ENCODE results near the gene MRPL49. TPM values are rescaled to one million over a fixed set of nuclear protein-coding genes. Genes with fewer than 3 reads are reported as not detected.

Gene MRPL49
- total and polyA plus RNA-seq, 9 of the 15 experiments (the other 6 are each of a cell fraction or from before 2014, with no cell fraction given), result 74.3 to 132 (median 91.2) TPM

- FAIRE-seq, result no peak
- H3K4me3 ChIP-seq, result no peak overlapping the region
- CTCF ChIA-PET (ENCODE audit: low intra/inter-chr PET ratio), result no interaction called here
- BruUV-seq (replicated peaks), result no TSS peak
- H3K4me1 ChIP-seq (replicated peaks in 1 of 2; ENCODE audit: control insufficient read depth in 2 of 2, insufficient read depth in 2 of 2, low read length in 2 of 2), result peaks cover 0 to 2% of the 10 kb centered on the region in 2 experiments; a peak in 1 of 5 replicates
- DNase-seq (ENCODE audit: extremely low read depth in 1 of 4, low spot score in 3 of 4), result no peak
- H4K20me1 ChIP-seq (replicated peaks; ENCODE audit: control insufficient read depth, insufficient read depth, low read length), result no peaks in the 10 kb centered on the region
- POLR2A ChIA-PET, result interaction anchor here (5.4 kb wide), 1 partner anchor 11 kb away, joined by 39 read pairs; the partner anchor contains the start of gene SPDYC
- no peaks in the 10 kb centered on the region for H3K9me1 ChIP-seq (ENCODE audit: control insufficient read depth, insufficient read depth, low read length)
- H3K9me3 ChIP-seq (replicated peaks; ENCODE audit: control insufficient read depth, insufficient read depth, low read depth, low read length), result no peaks in the 10 kb centered on the region
- no peak overlapping the region for H3K4me2 ChIP-seq (ENCODE audit: insufficient read depth, low read length)
- H3K27me3 ChIP-seq (ENCODE audit: control insufficient read depth in 2 of 2, insufficient read depth in 2 of 2, low read length in 2 of 2), result no peaks in the 10 kb centered on the region
- H3K27ac ChIP-seq (ENCODE audit: extremely low read depth, low read depth, low read length), result no peak overlapping the region
- H2AFZ ChIP-seq (ENCODE audit: low read depth, low read length), result no peak overlapping the region
- 33% methylated on average over 5 of the region's 5 CpGs for WGBS (ENCODE audit: insufficient coverage, low coverage, missing lambda C conversion rate)
- H3K9ac ChIP-seq (ENCODE audit: insufficient read depth in 1 of 2, low read depth in 2 of 2, low read length in 2 of 2), result no peak overlapping the region
- intact Hi-C loops (cut with micrococcal nuclease) (no loop called here), in situ Hi-C loops (cut with MboI) (no loop called here)
- TF ChIP-seq ZNF280B (CRISPR knock-in tag; IDR thresholded peaks at IDR 0.05) (no peak), ILK (tag; IDR thresholded peaks at IDR 0.05; ENCODE audit: borderline replicate concordance, low read depth) (no peak), ETS2 (tag; IDR thresholded peaks at IDR 0.05; ENCODE audit: borderline replicate concordance, poor library complexity, severe bottlenecking) (no peak), NRF1 (conservative IDR thresholded peaks at IDR 0.05 in 1 of 2, IDR thresholded peaks at IDR 0.05 in 1 of 2) (no peak), TEAD1 (CRISPR knock-in tag; IDR thresholded peaks at IDR 0.05) (no peak)
- H3K36me3 ChIP-seq (ENCODE audit: control insufficient read depth, insufficient read depth, low read length), result no peaks in the 10 kb centered on the region
- H3K79me2 ChIP-seq (ENCODE audit: control insufficient read depth, insufficient read depth, low read length), result no peaks in the 10 kb centered on the region
- ATAC-seq, result no peak
These were observed 36.9 kb downstream of the MRPL49 start for GRCh38 chr11:65159012-65159411.
